SK-N-SH treated with all-trans-retinoic acid at 6 μM for 48 hours (cell line): ENCODE data around the gene OXCT1.

Source experiments
- ATAC-seq: fragments of 200-7000 bp; cut with Tn5 transposase; 3 replicates; pipeline ENCODE4 v1.9.1; 2020; ENCODE audit warnings: mild to moderate bottlenecking, moderate library complexity
- ARNTL ChIP-seq: fragments of 450-650 bp; formaldehyde crosslinking; IDR thresholded peaks from 2 replicates; pipeline ENCODE4 v1.5.0; 2020; ENCODE audit warnings: low read depth, mild to moderate bottlenecking, moderate library complexity, borderline replicate concordance
- CSDC2 ChIP-seq: fragments of 250-450 bp; sonication (Bioruptor Pico); IDR thresholded peaks from 2 replicates; pipeline ENCODE4 v1.5.0; 2020; ENCODE audit warnings: mild to moderate bottlenecking, moderate library complexity
- ESRRG ChIP-seq: fragments of 250-450 bp; sonication (Bioruptor Pico); IDR thresholded peaks from 2 replicates; pipeline ENCODE4 v1.6.1; 2021; ENCODE audit warnings: mild to moderate bottlenecking
- GLIS3 ChIP-seq: fragments of 250-450 bp; sonication (Bioruptor Pico); IDR thresholded peaks from 2 replicates; pipeline ENCODE4 v1.5.0; 2020; ENCODE audit warnings: mild to moderate bottlenecking, moderate library complexity
- ISL1 ChIP-seq: fragments of 250-450 bp; sonication (Bioruptor Pico); IDR thresholded peaks from 2 replicates; pipeline ENCODE4 v2.1.2; 2022; ENCODE audit warnings: mild to moderate bottlenecking, moderate library complexity
- OSR1 ChIP-seq: fragments of 250-450 bp; sonication (Bioruptor Pico); IDR thresholded peaks from 2 replicates; pipeline ENCODE4 v1.8.0; 2022; ENCODE audit warnings: moderate library complexity, mild to moderate bottlenecking, inconsistent platforms
- PPARA ChIP-seq: fragments of 250-450 bp; sonication (Bioruptor Pico); IDR thresholded peaks from 2 replicates; pipeline ENCODE4 v1.5.0; 2020; ENCODE audit warnings: mild to moderate bottlenecking, borderline replicate concordance
- RARB ChIP-seq: fragments of 250-450 bp; sonication (Bioruptor Pico); IDR thresholded peaks from 2 replicates; pipeline ENCODE4 v1.8.0; 2021; ENCODE audit warnings: mild to moderate bottlenecking, moderate library complexity
- SNAI2 ChIP-seq: fragments of 250-450 bp; sonication (Bioruptor Pico); IDR thresholded peaks from 2 replicates; pipeline ENCODE4 v1.5.0; 2020; ENCODE audit warnings: mild to moderate bottlenecking, moderate library complexity
- TOX ChIP-seq: fragments of 250-450 bp; sonication (Bioruptor Pico); IDR thresholded peaks from 2 replicates; pipeline ENCODE4 v1.8.0; 2021; ENCODE audit warnings: mild to moderate bottlenecking, moderate library complexity, borderline replicate concordance
- ZC3H10 ChIP-seq: fragments of 250-450 bp; sonication (Bioruptor Pico); IDR thresholded peaks from 2 replicates; pipeline ENCODE4 v1.5.1; 2021; ENCODE audit warnings: mild to moderate bottlenecking, moderate library complexity
- ZFP3 ChIP-seq: fragments of 250-450 bp; sonication (Bioruptor Pico); IDR thresholded peaks from 2 replicates; pipeline ENCODE4 v1.5.0; 2020; ENCODE audit warnings: mild to moderate bottlenecking, moderate library complexity
- ZFP30 ChIP-seq: fragments of 450-650 bp; formaldehyde crosslinking; IDR thresholded peaks from 2 replicates; pipeline ENCODE4 v1.5.0; 2022; ENCODE audit warnings: mild to moderate bottlenecking, moderate library complexity
- ZNF70 ChIP-seq: fragments of 450-650 bp; formaldehyde crosslinking; IDR thresholded peaks from 2 replicates; pipeline ENCODE4 v1.5.0; 2020; ENCODE audit warnings: mild to moderate bottlenecking, moderate library complexity
- ZNF8 ChIP-seq: fragments of 450-650 bp; formaldehyde crosslinking; IDR thresholded peaks from 2 replicates; pipeline ENCODE4 v1.5.0; 2020; ENCODE audit warnings: mild to moderate bottlenecking, moderate library complexity
- TF ChIP-seq, protein P1 (sequence below): fragments of 250-450 bp; sonication (Bioruptor Pico); IDR thresholded peaks from 2 replicates; pipeline ENCODE4 v1.8.0; 2020; ENCODE audit warnings: mild to moderate bottlenecking, moderate library complexity, borderline replicate concordance
- TF ChIP-seq, protein P2 (sequence below): fragments of 250-450 bp; sonication (Bioruptor Pico); IDR thresholded peaks from 2 replicates; pipeline ENCODE4 v1.5.1; 2020; ENCODE audit warnings: low read depth, mild to moderate bottlenecking, moderate library complexity
- TF ChIP-seq, protein P3 (sequence below): fragments of 250-450 bp; sonication (Bioruptor Pico); IDR thresholded peaks from 2 replicates; pipeline ENCODE4 v1.5.1; 2021; ENCODE audit warnings: mild to moderate bottlenecking, moderate library complexity
- TF ChIP-seq, protein P4 (sequence below): fragments of 250-450 bp; sonication (Bioruptor Pico); IDR thresholded peaks from 2 replicates; pipeline ENCODE4 v1.5.0; 2020; ENCODE audit warnings: mild to moderate bottlenecking, moderate library complexity

The OXCT1 gene

DNA sequence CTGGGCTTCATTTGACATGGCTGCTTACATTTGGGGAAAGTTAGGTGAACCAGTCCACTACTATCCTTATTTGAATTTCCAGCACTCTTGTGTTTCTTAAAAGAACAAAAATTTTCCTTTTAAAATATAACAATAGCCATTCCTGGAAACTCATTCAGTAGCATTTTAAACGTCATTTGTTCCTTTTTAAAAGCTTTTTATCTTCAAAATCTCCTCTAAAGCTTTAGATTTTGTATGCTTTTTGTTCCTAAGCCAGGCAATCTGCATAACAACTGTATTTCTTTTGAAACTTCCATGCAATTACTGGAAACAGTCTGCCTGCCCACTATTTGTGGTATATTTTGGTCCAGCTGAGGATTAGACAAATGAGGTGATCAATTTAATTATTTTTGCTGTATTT, 187.6 kb downstream of the OXCT1 start:
- no peak for ATAC-seq
- TF ChIP-seq ZNF8 (no peak), ZFP30 (CRISPR knock-in tag) (no peak), ZC3H10 (no peak)
- TF ChIP-seq, all 23 proteins: peak for 0

DNA sequence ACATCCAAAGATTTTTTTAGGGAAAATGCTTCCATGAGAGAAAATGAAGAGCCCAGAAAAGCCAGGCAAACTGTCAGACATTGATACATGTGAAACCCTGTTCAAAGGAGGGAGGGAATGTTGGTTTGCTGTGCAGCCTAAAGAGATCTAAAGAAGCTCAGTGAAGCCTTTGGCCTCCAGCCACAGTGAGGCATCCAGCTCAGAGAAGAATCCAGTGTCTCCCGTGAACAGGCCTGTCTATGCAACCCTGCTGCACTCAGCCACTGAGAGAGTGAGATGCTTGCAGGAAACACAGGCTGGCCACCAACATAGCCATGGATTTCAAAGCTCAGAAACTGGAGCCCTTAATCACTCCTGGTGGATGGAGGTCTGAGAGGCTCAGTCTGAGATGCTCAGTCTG, 188.4 kb downstream of the OXCT1 start:
- ATAC-seq, result no peak
- no peak for TF ChIP-seq ZNF8
- no peak for TF ChIP-seq ZC3H10
- TF ChIP-seq GLIS3 (CRISPR knock-in tag), result no peak
- TF ChIP-seq TOX (CRISPR knock-in tag), result no peak
- no peak for TF ChIP-seq ESRRG (CRISPR knock-in tag)
- no peak for TF ChIP-seq ZNF70 (CRISPR knock-in tag)
- TF ChIP-seq ARNTL (CRISPR knock-in tag), result no peak
- TF ChIP-seq, protein P1, sequence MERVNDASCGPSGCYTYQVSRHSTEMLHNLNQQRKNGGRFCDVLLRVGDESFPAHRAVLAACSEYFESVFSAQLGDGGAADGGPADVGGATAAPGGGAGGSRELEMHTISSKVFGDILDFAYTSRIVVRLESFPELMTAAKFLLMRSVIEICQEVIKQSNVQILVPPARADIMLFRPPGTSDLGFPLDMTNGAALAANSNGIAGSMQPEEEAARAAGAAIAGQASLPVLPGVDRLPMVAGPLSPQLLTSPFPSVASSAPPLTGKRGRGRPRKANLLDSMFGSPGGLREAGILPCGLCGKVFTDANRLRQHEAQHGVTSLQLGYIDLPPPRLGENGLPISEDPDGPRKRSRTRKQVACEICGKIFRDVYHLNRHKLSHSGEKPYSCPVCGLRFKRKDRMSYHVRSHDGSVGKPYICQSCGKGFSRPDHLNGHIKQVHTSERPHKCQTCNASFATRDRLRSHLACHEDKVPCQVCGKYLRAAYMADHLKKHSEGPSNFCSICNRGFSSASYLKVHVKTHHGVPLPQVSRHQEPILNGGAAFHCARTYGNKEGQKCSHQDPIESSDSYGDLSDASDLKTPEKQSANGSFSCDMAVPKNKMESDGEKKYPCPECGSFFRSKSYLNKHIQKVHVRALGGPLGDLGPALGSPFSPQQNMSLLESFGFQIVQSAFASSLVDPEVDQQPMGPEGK (CRISPR knock-in tag), result no peak
- no peak for TF ChIP-seq RARB
- no peak for TF ChIP-seq CSDC2 (CRISPR knock-in tag)
- TF ChIP-seq ISL1 (CRISPR knock-in tag), result no peak
- TF ChIP-seq, protein P2, sequence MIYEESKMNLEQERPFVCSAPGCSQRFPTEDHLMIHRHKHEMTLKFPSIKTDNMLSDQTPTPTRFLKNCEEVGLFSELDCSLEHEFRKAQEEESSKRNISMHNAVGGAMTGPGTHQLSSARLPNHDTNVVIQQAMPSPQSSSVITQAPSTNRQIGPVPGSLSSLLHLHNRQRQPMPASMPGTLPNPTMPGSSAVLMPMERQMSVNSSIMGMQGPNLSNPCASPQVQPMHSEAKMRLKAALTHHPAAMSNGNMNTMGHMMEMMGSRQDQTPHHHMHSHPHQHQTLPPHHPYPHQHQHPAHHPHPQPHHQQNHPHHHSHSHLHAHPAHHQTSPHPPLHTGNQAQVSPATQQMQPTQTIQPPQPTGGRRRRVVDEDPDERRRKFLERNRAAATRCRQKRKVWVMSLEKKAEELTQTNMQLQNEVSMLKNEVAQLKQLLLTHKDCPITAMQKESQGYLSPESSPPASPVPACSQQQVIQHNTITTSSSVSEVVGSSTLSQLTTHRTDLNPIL (CRISPR knock-in tag), result no peak
- no peak for TF ChIP-seq SNAI2 (CRISPR knock-in tag)
- TF ChIP-seq OSR1 (CRISPR knock-in tag), result no peak
- TF ChIP-seq ZFP30 (CRISPR knock-in tag), result no peak
- no peak for TF ChIP-seq ZFP3 (CRISPR knock-in tag)
- TF ChIP-seq, protein P3, sequence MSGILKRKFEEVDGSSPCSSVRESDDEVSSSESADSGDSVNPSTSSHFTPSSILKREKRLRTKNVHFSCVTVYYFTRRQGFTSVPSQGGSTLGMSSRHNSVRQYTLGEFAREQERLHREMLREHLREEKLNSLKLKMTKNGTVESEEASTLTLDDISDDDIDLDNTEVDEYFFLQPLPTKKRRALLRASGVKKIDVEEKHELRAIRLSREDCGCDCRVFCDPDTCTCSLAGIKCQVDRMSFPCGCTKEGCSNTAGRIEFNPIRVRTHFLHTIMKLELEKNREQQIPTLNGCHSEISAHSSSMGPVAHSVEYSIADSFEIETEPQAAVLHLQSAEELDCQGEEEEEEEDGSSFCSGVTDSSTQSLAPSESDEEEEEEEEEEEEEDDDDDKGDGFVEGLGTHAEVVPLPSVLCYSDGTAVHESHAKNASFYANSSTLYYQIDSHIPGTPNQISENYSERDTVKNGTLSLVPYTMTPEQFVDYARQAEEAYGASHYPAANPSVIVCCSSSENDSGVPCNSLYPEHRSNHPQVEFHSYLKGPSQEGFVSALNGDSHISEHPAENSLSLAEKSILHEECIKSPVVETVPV (CRISPR knock-in tag), result no peak
- TF ChIP-seq PPARA (CRISPR knock-in tag), result no peak
- TF ChIP-seq, protein P4, sequence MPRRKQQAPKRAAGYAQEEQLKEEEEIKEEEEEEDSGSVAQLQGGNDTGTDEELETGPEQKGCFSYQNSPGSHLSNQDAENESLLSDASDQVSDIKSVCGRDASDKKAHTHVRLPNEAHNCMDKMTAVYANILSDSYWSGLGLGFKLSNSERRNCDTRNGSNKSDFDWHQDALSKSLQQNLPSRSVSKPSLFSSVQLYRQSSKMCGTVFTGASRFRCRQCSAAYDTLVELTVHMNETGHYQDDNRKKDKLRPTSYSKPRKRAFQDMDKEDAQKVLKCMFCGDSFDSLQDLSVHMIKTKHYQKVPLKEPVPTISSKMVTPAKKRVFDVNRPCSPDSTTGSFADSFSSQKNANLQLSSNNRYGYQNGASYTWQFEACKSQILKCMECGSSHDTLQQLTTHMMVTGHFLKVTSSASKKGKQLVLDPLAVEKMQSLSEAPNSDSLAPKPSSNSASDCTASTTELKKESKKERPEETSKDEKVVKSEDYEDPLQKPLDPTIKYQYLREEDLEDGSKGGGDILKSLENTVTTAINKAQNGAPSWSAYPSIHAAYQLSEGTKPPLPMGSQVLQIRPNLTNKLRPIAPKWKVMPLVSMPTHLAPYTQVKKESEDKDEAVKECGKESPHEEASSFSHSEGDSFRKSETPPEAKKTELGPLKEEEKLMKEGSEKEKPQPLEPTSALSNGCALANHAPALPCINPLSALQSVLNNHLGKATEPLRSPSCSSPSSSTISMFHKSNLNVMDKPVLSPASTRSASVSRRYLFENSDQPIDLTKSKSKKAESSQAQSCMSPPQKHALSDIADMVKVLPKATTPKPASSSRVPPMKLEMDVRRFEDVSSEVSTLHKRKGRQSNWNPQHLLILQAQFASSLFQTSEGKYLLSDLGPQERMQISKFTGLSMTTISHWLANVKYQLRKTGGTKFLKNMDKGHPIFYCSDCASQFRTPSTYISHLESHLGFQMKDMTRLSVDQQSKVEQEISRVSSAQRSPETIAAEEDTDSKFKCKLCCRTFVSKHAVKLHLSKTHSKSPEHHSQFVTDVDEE, result no peak
